Amniotic stem cell (primary cell): ENCODE measurements around the gene KIF5A.

Source experiments
- DNase-seq: peaks from one replicate; lab custom pipeline; 2025; lab: John Stamatoyannopoulos, UW

KIF5A gene

GRCh38 chr12:57520053-57520818 lies 29.6 kb upstream of the KIF5A start, which contains the start of gene DDIT3:
Gene DDIT3, minus strand, starts transcription at chr12:57520514. Its CDS starts 3,108 bp downstream, at chr12:57517406.
- DNase-seq, result peak; percentile 99

- DNase-seq, result no peak
Observed at GRCh38 chr12:57521525-57522010, 28.3 kb upstream of the KIF5A start.

GRCh38 chr12:57522011-57522886 lies 27.6 kb upstream of the KIF5A start, which contains the start of gene MBD6:
Gene MBD6, plus strand, starts transcription at chr12:57522824. Its CDS starts 1,480 bp downstream, at chr12:57524304.
- peak; percentile 58 for DNase-seq

- peak; percentile 30 for DNase-seq
Observed at GRCh38 chr12:57522887-57523705, 26.7 kb upstream of the KIF5A start.

GRCh38 chr12:57523706-57524614 lies 25.9 kb upstream of the KIF5A start:
- no peak for DNase-seq

- DNase-seq, result no peak
Observed at GRCh38 chr12:57524814-57525614, 24.8 kb upstream of the KIF5A start.

GRCh38 chr12:57525615-57526383 lies 24.0 kb upstream of the KIF5A start:
- DNase-seq, result no peak

GRCh38 chr12:57526477-57527126 lies 23.2 kb upstream of the KIF5A start:
- DNase-seq, result no peak

GRCh38 chr12:57527184-57527583 lies 22.7 kb upstream of the KIF5A start:
- no peak for DNase-seq

- DNase-seq, result no peak
Observed at GRCh38 chr12:57528176-57528575, 21.7 kb upstream of the KIF5A start.

GRCh38 chr12:57528831-57529555 lies 20.9 kb upstream of the KIF5A start:
- DNase-seq, result no peak

- DNase-seq, result no peak
Observed at GRCh38 chr12:57529831-57530230, 20.0 kb upstream of the KIF5A start.

GRCh38 chr12:57530396-57531142 lies 19.3 kb upstream of the KIF5A start:
- DNase-seq, result no peak

- DNase-seq, result no peak
Observed at GRCh38 chr12:57531836-57532235, 18.0 kb upstream of the KIF5A start.

- DNase-seq, result no peak
Observed at GRCh38 chr12:57533108-57533507, 16.7 kb upstream of the KIF5A start.

- no peak for DNase-seq
Observed at GRCh38 chr12:57534250-57534649, 15.6 kb upstream of the KIF5A start.

- DNase-seq, result no peak
Observed at GRCh38 chr12:57534991-57535543, 14.8 kb upstream of the KIF5A start.
